Measurements from ENCODE around the gene ADAM11.
A peak's percentile ranks its signal among the peaks of the same experiment; 100 is the strongest.

ADAM11 gene

DNA sequence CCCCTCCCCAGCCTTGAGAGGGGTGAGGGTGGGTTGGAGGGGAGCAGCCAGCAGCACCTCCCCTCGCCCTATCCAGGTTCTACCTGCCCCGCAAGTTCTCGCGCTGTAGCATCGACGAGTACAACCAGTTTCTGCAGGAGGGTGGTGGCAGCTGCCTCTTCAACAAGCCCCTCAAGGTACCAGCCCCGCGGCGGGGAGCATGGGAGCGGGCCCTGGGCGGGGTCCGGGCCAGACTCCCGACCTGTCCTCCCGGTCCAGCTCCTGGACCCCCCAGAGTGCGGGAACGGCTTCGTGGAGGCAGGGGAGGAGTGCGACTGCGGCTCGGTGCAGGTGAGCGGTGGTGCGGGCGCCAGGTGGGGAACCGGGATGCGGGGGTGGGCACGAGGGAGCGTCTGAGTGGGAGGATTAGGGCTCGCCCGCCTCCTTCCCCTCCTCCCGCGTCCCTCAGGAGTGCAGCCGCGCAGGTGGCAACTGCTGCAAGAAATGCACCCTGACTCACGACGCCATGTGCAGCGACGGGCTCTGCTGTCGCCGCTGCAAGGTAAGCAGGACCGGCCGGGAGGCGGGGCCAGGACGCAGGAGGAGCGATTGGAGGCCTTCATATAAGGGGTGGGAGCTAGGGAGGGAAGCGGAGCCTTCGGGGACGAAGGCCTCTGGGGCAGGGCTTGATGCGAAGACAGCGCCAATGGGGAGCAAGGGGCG, 16.5 kb downstream of the ADAM11 start:
- DNase-seq (ENCODE audit: low spot score): peak; percentile 99

DNA sequence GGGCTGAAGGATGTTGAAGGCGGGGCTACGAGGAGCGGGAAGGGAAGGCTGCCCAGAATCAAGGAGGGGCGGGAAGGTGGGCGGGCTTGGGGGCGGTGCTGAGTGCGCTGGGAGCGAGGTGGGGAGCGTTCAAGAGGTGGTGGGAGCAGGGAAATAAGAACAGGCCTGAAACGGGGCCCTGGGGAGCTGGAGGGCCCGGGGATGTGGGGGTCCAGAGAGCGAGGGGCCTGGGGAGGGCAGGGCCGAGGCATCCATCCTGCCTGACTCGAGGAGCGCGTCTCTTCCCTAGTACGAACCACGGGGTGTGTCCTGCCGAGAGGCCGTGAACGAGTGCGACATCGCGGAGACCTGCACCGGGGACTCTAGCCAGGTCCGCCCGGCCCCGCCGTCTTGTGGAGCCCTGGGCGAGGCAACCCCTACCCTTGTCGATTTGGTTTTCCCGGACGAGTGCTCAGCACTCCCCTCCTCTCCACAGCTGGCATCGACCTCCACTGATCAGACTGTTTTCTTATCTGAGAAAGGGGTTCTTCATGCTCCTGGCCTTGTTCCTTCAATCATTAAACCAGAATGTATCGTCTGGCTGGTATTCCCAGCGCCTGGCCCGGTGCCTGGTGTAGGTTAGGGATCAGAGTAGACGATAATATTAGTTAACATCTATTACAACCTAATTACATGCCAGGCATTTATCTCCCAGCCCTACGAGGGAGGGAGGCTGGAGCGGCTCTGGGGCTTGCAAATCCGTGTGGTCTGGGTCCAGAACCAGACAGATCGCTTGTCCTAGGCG, 17.2 kb downstream of the ADAM11 start:
- DNase-seq (ENCODE audit: low spot score): no peak

DNA sequence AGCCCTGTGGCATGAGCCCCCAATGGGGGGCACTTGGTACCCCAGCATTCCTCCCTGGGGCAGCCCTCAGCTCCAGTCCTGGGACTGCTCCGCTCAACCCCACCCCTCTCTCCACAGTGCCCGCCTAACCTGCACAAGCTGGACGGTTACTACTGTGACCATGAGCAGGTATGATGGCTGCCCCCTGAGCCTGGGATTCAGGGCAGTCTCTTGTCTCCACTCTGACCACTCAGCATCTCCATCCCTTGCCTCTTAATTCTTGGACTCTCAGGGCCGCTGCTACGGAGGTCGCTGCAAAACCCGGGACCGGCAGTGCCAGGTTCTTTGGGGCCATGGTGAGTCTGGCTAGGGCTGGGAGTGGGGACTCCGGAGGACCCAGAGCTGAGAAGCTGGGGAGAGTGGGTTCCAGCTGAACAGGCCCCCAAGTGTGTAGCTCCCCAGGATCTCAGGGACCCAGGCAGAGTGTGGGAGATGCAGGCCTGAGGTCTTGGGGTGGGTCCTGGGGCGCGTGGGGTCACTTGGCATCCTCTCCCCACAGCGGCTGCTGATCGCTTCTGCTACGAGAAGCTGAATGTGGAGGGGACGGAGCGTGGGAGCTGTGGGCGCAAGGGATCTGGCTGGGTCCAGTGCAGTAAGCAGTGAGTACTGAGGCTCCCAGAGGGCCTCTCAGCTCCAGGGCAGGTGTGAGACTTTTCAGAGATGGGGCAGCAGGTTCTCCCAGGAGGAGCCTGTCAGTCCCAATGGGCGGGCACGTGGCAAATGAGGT, 18.0 kb downstream of the ADAM11 start:
- DNase-seq (ENCODE audit: low spot score): no peak

DNA sequence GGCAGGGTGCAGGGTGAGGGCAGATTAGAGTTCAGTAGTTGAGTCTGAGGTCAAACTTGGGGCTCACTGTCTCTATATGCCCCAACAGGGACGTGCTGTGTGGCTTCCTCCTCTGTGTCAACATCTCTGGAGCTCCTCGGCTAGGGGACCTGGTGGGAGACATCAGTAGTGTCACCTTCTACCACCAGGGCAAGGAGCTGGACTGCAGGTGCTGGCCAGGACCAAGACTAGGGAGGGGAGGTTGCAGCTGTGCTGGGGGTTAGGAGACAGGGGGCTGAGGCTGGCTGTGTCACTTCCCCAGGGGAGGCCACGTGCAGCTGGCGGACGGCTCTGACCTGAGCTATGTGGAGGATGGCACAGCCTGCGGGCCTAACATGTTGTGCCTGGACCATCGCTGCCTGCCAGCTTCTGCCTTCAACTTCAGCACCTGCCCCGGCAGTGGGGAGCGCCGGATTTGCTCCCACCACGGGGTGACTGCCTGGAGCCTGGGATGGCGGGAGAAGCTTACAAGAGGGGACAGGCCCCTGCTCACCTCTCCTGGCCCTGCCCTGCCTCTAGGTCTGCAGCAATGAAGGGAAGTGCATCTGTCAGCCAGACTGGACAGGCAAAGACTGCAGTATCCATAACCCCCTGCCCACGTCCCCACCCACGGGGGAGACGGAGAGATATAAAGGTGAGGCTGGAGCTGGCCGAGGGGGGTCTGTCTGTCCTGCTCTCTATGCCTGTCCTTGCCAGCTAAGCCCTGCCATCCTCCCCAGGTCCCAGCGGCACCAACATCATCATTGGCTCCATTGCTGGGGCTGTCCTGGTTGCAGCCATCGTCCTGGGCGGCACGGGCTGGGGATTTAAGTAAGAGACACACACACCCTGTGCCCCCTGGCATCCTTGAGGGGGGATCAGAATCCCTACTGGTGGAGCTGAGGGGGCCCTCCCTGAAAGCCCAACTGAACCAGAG, 18.9 kb downstream of the ADAM11 start:
- DNase-seq (ENCODE audit: low spot score): peak; percentile 80

DNA sequence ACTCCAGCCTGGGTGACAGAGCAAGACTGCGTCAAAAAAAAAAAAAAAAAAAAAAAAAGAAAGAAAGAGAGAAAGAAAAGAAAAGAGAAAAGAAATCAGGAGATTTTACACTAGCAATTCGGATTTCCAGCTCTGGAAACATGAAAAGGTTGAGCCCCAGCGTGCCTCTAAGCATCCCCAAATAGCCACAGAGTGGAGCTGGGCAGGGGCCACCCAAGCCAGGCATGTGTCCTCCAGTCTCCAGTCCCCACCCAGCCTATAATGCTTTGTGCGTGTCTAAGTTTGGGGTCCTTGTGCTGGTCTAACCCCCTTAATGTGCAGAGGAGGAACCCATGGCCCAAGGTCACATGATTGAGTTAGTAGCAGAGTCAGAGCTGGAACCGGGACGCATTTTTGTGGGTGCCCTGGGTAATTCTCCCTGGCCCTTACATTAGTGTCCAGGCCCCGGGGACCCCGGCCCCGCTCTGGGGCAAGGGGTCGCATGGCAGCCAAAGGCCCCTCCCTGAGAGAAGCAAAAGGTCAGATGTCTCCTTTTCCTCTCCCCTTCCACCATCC, 19.9 kb downstream of the ADAM11 start:
- no peak for DNase-seq (ENCODE audit: low spot score)

DNA sequence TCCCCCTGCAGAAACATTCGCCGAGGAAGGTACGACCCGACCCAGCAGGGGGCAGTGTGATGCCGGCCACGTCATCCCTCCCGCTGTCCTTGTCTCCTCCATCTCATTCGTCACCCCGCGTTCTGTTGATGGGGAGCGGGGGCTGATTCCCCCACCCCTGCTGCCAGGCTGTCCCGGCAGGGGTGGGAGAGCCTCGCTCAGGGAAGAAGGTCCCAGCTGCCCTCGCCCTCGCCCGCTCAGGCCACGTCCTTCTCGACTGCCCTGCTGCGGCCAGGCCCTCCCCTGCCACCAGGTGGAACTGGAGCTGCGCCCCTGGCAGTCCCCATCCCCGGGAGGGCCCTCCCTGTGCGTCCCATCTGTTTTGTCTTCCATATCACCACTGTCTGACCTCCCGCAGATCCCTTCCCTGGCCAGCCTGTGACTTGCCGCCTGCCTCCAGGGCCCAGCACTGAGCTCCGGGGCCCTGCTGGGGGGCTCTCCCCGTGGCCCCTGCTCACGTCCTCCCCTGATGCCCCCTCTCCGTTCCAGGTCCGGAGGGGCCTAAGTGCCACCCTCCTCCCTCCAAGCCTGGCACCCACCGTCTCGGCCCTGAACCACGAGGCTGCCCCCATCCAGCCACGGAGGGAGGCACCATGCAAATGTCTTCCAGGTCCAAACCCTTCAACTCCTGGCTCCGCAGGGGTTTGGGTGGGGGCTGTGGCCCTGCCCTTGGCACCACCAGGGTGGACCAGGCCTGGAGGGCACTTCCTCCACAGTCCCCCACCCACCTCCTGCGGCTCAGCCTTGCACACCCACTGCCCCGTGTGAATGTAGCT, 20.6 kb downstream of the ADAM11 start:
- peak; percentile 86 for DNase-seq (ENCODE audit: low spot score)

DNA sequence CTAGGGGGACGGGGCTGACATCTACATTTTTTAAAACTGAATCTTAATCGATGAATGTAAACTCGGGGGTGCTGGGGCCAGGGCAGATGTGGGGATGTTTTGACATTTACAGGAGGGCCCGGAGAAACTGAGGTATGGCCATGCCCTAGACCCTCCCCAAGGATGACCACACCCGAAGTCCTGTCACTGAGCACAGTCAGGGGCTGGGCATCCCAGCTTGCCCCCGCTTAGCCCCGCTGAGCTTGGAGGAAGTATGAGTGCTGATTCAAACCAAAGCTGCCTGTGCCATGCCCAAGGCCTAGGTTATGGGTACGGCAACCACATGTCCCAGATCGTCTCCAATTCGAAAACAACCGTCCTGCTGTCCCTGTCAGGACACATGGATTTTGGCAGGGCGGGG, 21.4 kb downstream of the ADAM11 start:
- no peak for DNase-seq (ENCODE audit: low spot score)

DNA sequence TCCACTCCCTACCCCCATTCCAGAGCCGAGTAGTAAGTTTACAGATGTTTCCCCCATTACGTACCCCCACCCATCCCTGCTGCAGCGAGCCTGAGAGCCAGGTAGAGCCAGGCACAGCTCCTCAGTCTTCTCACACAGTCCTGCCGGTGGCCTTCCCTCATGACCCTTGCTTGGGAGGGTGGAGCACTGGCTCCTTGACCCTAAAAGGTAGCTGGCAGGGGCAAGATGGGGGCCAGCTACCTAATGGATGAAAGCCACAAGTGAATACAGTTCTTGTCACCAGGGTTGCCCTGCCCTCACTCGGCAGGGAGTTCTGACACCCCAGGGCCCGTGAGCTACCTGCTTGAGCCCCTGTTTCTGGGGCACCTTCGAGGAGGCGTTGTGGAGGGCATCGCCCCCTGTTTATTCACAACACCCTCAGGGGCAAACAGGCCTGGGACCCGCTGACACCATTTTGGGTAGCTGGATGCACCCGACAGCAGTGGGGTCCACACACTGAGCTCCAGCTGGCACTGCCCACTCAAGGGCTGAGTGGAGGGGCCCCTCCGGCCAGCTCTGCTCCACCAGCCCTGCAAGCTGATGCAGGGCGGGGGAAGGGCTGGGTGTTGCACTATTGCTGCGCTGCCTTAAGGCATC, 22.2 kb downstream of the ADAM11 start:
- no peak for DNase-seq (ENCODE audit: low spot score)

DNA sequence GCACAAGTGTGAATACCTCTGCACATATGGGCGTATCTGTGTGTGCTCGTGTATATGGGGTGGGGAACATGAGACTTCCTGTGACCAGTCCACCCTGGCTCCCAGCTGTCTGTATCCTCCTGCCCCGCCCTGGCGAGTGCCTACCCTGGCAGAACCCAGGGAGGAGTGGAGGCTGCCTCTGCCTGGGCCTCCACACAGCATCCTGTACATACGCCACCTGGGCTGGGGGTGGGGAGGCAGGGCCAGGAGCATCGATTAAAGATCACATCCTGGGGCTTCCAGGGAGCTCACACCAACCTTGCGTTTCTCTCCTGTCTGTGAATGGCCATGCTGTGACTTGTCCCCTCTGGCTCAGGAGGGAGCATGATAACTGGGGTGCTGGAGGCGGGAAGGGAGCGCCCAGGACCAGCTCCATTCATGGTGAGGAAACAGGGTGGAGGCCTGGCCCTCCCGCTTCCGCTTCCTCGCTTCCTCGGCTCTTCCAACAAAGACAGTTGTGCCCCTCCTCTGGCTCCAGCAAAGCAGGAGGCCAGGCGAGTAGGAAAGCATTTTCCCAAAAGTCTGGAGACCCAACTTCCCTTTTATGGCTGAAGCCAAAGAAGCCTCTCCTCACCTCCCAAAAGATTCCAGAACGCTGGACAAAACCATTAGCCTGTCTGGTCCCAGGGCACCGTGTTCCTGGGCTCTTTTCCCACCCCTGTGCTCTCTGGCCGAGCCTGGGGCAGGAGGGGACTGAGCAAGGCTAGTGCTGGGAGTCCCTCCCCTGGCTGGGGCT, 22.9 kb downstream of the ADAM11 start:
- no peak for DNase-seq (ENCODE audit: low spot score)

DNA sequence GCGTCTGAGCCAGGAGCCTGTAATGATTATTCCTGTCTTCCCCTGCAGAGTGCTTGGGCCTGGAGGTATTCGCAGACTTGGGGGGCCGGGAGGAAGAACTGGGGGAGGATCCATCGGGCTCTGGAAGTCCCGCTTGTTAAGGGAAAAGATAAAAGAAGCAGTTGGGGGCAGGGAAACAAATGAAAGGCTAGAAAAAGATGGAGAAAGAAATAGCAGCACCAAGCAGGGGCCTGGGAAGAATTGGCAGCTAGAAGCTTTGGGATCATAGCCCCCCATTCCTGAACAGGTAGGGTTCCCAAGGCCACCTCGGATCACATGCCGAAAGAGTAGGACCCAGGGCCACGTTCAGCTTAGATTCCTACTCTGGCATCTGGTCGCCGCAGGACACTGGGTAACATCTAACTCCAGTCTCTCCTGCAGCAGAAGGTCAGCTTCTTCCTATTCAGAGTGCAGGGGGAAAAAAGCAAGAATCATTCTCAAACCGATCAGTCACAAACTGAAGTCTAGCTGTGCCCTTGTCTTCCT, 23.6 kb downstream of the ADAM11 start:
- DNase-seq (ENCODE audit: low spot score): no peak

DNA sequence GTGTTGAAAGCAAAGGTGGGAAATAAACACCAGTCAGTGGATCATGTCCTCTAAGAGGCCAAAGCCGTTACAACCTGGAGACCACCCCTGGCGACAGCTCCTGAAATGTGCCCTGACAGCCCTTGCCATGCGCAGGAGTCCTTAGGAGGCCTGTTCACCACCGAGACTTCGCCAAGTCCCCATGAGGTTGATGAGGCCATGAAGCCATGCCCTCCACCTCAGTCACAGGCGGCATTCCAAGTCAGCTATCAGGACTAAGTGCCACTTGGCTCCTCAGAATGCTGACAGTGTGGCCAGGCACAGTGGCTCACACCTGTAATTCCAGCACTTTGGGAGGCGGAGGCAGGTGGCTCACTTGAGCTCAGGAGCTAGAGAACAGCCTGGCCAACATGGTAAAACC, 27.1 kb downstream of the ADAM11 start:
- no peak for DNase-seq (ENCODE audit: low spot score)

DNA sequence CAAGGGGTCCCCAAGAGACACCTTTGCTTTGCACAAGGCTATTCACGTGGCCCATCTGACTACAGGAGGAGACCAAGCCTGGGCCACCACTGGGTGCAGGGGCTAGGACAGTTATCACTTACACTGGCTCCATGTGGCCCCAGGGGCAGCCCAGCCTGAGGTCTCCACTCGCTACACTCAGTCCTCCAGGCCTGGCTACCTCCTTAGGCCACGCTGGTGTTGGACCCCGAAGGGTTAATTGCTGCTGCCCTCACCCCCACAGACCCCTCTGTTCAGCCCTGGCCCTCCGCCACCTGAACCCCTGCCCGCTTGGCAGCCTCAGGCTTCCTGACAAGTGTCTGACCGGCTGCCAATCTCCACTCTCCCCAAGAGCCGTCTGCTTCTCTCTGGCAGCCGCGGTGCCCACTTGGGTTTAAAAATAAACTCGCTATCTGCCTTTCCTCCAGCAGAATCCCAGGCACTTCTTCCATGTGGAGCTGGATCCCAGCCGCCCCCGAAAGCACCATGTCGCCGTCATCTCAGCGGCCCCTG, 27.8 kb downstream of the ADAM11 start:
- no peak for DNase-seq (ENCODE audit: low spot score)

DNA sequence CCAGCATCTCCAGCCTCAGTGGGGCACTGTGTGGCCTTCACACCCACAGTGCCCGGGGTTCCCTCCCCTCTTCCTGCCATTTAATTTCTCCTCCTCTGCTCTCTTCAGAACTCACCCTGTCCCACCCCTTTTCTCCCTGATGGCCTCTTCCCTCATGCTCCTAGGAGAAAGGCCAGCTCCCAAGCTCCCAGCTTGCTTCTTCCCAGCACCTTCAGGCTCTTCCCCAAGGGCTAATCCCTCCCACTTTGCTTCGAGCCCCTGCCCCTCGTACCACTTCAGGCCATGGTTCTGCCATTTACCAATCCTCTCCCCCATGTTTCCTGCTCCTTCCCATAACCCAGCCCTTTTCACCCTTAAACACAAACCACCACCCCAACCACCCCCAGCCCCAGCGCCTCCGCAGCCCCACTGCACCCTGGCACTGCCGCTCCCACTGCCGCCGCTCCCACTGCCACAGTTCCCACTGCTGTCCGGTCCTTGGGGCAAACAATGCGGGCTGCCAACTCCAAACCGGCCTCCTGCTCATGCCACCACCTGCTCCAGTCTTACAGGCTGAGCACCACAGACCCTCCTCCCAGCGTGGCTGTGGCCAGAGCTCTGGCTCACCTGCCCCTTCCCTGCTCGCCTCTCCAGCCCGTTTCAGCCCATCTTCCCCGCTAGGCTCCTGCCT, 28.6 kb downstream of the ADAM11 start:
- DNase-seq (ENCODE audit: low spot score): no peak

DNA sequence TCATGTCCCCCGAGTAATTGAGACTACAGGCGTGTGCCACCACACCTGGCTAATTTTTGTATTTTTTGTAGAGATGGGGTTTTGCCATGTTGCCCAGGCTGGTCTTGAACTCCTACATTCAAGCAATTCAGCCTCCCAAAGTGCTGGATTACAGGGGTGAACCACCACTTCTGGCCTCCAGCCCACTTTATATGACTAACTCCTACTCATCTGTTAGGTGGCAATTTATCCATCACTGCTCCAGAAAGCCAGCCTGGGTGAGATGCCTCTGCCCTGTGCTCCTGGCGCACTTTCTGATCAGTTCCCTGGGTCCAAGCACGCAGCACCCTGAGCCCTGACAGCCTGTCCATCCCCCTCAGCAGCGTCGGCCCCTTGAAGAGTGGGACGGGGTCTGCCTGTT, 29.4 kb downstream of the ADAM11 start:
- DNase-seq (ENCODE audit: low spot score): no peak

DNA sequence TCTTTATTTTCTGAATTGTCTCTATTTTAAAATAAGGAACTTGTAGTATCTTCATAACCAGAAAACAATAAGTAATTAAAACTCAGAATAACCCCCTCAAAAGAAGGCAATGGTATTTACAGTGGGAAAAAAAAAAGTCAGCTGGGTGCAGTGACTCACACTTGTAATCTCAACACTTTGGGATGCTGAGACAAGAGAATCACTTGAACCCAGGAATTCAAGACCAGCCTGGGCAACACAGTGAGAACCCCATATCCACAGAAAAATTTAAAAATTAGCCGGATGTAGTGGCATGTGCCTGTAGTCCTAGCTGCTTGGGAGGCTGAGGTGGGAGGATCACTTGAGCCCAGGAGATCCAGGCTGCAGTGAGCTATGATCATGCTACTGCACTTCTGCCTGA, 33.5 kb downstream of the ADAM11 start:
- no peak for DNase-seq (ENCODE audit: low spot score)

DNA sequence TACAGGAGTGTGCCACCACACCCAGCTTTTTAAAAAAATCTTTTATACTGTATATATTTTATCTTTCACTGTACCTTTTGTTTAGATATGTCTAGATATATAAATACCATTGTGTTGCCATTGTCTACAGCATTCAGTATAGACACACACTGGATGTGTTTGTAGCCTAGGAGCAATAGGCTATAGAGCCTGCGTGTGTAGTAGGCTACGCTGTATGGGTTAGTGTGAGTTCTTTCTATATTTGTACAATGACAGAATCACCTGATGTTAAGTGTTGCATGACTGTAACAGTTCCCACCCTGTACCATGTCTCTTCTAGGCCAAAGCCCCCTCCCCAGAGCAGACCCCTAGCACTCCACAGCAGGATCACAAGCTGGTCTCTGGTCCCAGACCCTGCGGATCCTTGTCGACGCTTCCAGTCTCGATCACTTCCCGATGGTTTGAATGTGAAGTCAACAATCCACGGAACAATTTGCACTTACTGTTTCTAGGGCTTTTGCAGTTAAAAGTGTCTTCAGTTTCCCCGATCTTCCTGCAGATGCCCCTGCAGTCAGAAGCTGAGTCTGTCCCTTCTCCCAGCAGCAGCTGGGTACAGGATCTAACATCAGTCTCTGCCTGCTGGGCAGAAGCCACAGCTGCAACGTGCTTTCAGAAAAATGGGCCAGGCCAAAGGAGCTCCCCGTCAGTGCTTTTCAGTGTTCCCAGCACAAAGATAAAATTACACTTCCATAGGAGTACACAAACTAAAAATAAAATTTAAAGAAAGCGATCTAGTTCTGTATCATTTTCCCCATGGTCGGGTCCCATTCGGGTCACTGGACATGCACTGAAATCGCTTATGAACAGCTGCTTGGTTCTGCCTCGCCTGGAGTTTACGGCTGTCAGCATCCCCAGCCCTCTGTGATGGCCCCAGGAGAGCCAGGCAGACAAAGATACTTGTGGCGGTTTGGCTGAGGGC, 35.4 kb downstream of the ADAM11 start:
- DNase-seq (ENCODE audit: low spot score): no peak

DNA sequence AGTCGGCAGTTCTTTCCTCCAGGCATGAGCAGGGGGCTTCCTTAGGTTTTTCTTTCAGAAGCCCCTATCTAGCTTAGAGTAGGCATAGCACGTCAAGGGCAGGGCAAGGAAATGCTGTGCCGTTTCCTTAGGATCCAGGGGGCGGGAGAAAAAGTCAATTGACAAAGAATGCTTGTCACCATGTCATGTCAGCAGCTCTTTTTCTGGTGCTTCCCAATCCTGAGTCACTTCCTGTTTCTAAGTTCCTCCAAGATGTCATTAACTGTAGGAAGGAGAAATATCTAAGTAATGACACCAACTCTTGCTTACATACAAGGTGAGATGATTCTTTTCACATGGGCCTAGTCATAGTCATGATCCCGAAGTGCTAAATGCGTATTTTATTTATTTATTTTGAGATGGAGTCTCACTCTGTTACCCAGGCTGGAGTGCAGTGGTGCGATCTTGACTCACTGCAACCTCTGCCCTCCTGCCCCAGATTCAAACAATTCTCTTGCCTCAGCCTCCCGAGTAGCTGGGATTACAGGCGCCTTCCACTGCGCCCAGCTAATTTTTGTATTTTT, 36.1 kb downstream of the ADAM11 start:
- no peak for DNase-seq (ENCODE audit: low spot score)
